CD4-positive, alpha-beta T cell (primary cell): ENCODE measurements around the gene FYN. TPM values are rescaled to one million over a fixed set of nuclear protein-coding genes. Genes with fewer than 3 reads are reported as not detected.
"Not testable (repeated sequence)": the region's sequence is repeated elsewhere in the genome, so short reads cannot be mapped to it uniquely, and the experiment has no call there.

Source experiments
- ATAC-seq: fragments of 200-7000 bp; cut with Tn5 transposase; one replicate; pipeline ENCODE4 v1.10.0; 2022; ENCODE audit warnings: mild to moderate bottlenecking; ENCODE audit not compliant: poor library complexity
- CTCF ChIA-PET: fragments of 350-600 bp; sonication (Branson Sonifier 250); formaldehyde crosslinking; loops from one replicate; lab custom pipeline; 2021; ENCODE audit warnings: antibody characterized with exemption, inconsistent platforms; lab: Charles Lee
- POLR2A ChIA-PET: fragments of 350-600 bp; sonication (Branson Sonifier 250); formaldehyde crosslinking; loops from one replicate; lab custom pipeline; 2021; ENCODE audit warnings: antibody characterized with exemption, inconsistent platforms; lab: Charles Lee
- DNase-seq, 14 experiments: peaks; one replicate each; pipeline ENCODE4 v3.0.0-alpha.2; 2013 to 2020; ENCODE audit warnings: mixed read lengths in 2 of 14
- H3K27ac ChIP-seq, 2 donors: one replicate each; pipeline versions ENCODE4 v1.5.1 to v1.7.0; 2013; ENCODE audit warnings: low read length in 2 of 2, low read depth in 1 of 2, mild to moderate bottlenecking in 1 of 2
- H3K27me3 ChIP-seq, 2 experiments: 1 replicate in 1 of 2; 2 replicates in 1 of 2; pipeline versions ENCODE4 v1.6.1 to v1.7.0; 2013; ENCODE audit warnings: low read length in 2 of 2, control low read depth in 1 of 2, mild to moderate bottlenecking in 1 of 2, moderate library complexity in 1 of 2; ENCODE audit not compliant: insufficient read depth in 2 of 2, control insufficient read depth in 1 of 2
- H3K36me3 ChIP-seq: one replicate; pipeline ENCODE4 v1.6.1; 2013; ENCODE audit warnings: low read length, control low read depth; ENCODE audit not compliant: insufficient read depth
- H3K4me1 ChIP-seq: one replicate; pipeline ENCODE4 v1.6.1; 2013; ENCODE audit warnings: low read length, control low read depth; ENCODE audit not compliant: insufficient read depth
- H3K4me3 ChIP-seq: one replicate; pipeline ENCODE4 v1.5.1; 2013; ENCODE audit warnings: mild to moderate bottlenecking, low read length, moderate library complexity
- H3K9me3 ChIP-seq, 2 experiments: 1 replicate in 1 of 2; 2 replicates in 1 of 2; pipeline versions ENCODE4 v1.6.1 to v1.7.0; 2013; ENCODE audit warnings: low read length in 2 of 2, mild to moderate bottlenecking in 2 of 2, control low read depth in 1 of 2, moderate library complexity in 1 of 2; ENCODE audit not compliant: control insufficient read depth in 1 of 2, insufficient read depth in 1 of 2
- H3K27ac Mint-ChIP-seq: one replicate; pipeline ENCODE4 v1.8.0; 2020; ENCODE audit warnings: mixed read lengths
- H3K27me3 Mint-ChIP-seq: one replicate; pipeline ENCODE4 v1.8.0; 2021; ENCODE audit warnings: mixed read lengths
- H3K36me3 Mint-ChIP-seq: one replicate; pipeline ENCODE4 v1.8.0; 2021; ENCODE audit warnings: low read depth, mixed read lengths
- H3K4me1 Mint-ChIP-seq: one replicate; pipeline ENCODE4 v1.8.0; 2021; ENCODE audit warnings: low read depth, mixed read lengths
- H3K4me3 Mint-ChIP-seq: one replicate; pipeline ENCODE4 v1.8.0; 2020; ENCODE audit warnings: mild to moderate bottlenecking, mixed read lengths
- H3K9me3 Mint-ChIP-seq: one replicate; pipeline ENCODE4 v1.8.0; 2020; ENCODE audit warnings: mixed read lengths
- CTCF ChIP-seq: fragments of 200-600 bp; IDR thresholded peaks from one replicate; pipeline ENCODE4 v1.8.0; 2022; ENCODE audit warnings: antibody characterized with exemption, mild to moderate bottlenecking
- intact Hi-C, 2 experiments: fragments of 100-400 bp; cut with DNase I in 1 of 2; cut with micrococcal nuclease in 1 of 2; formaldehyde crosslinking; loops; one replicate each; pipeline versions ENCODE4 v1.15.1 to v1.9.0; 2023 to 2025; cut with DNase I, micrococcal nuclease
- total RNA-seq, 174 experiments: library from RNA in 2 of 174; stranded (reverse) in 2 of 174; gene quantifications; one replicate each; pipeline ENCODE4 v1.2.3 and lab custom pipeline; 2021 to 2026

Gene FYN
- total RNA-seq, 2 experiments from 2014 or later: 419 TPM

- Histone ChIP-seq H3K27me3 (no peaks in the 10 kb centered on the region), H3K9me3 (no peaks in the 10 kb centered on the region), H3K36me3 (no peaks in the 10 kb centered on the region), H3K4me1 (no peaks in the 10 kb centered on the region), H3K4me3 (no peak overlapping the region), H3K27ac (no peak overlapping the region)
- H3K36me3 Mint-ChIP-seq: peaks cover 21% of the 10 kb centered on the region
- no peak for TF ChIP-seq CTCF
- intact Hi-C loops: loop anchor here (1.0 to 10.0 kb wide), 2 partner anchors 383 to 388 kb away; a partner anchor contains a TSS
- H3K27me3 Mint-ChIP-seq: no peaks in the 10 kb centered on the region
- H3K27ac Mint-ChIP-seq: no peak overlapping the region
- ChIA-PET CTCF (interaction anchor here (0.6 kb wide), 1 partner anchor 384 kb away, joined by 3 read pairs; a partner anchor contains a TSS), POLR2A (no interaction called here)
- H3K9me3 Mint-ChIP-seq: no peaks in the 10 kb centered on the region
- no peak for ATAC-seq
- H3K4me3 Mint-ChIP-seq: no peak overlapping the region
- no peaks in the 10 kb centered on the region for H3K4me1 Mint-ChIP-seq
- peak in 6 of 14 experiments; percentile 7 to 48 (median 24) for DNase-seq
These were observed 230.6 kb downstream of the FYN start for GRCh38 chr6:111642463-111643158.

DNA sequence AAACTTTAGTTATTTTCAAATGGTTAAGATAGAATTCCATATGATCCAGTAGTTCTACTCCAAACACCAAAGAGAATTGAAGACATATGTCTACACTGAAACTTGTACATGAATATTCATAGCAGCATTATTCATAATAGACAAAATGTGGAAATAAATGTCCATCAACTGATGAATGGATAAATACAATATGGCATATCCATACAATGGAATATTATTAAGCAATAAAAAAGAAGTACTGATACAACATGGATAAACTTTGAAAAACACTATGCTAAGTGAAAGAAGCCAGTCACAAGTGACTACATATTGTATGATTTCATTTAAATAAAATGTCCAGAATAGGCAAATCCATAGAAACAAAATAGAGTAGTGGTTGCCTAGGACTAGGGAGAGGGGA lies 234.0 kb downstream of the FYN start:
- H3K4me1 Mint-ChIP-seq: no peaks in the 10 kb centered on the region
- CTCF ChIA-PET: no interaction called here
- intact Hi-C loops: no loop called here

GRCh38 chr6:111634981-111635380 lies 238.3 kb downstream of the FYN start:
- H3K27me3 ChIP-seq, H3K9me3 ChIP-seq, H3K4me3 Mint-ChIP-seq, H3K9me3 Mint-ChIP-seq, POLR2A ChIA-PET, DNase-seq, H3K36me3 ChIP-seq, H3K4me1 ChIP-seq, CTCF ChIA-PET, H3K4me3 ChIP-seq, H3K27ac Mint-ChIP-seq, H3K36me3 Mint-ChIP-seq, H3K4me1 Mint-ChIP-seq, ATAC-seq, intact Hi-C loops, H3K27me3 Mint-ChIP-seq, H3K27ac ChIP-seq: not testable (repeated sequence)

More for the DNA sequence above, 234.0 kb downstream of the FYN start:
- Mint-ChIP-seq H3K27ac (no peak overlapping the region), H3K27me3 (no peaks in the 10 kb centered on the region), H3K36me3 (peaks cover 13% of the 10 kb centered on the region), H3K9me3 (no peaks in the 10 kb centered on the region), H3K4me3 (no peak overlapping the region)
- H3K4me1 ChIP-seq: no peaks in the 10 kb centered on the region
- DNase-seq: no peak
- H3K4me3 ChIP-seq: no peak overlapping the region
- POLR2A ChIA-PET: no interaction called here
- TF ChIP-seq CTCF: no peak
- H3K27me3 ChIP-seq: no peaks in the 10 kb centered on the region
- no peaks in the 10 kb centered on the region for H3K36me3 ChIP-seq
- H3K9me3 ChIP-seq: no peaks in the 10 kb centered on the region
- no peak overlapping the region for H3K27ac ChIP-seq
- no peak for ATAC-seq

DNA sequence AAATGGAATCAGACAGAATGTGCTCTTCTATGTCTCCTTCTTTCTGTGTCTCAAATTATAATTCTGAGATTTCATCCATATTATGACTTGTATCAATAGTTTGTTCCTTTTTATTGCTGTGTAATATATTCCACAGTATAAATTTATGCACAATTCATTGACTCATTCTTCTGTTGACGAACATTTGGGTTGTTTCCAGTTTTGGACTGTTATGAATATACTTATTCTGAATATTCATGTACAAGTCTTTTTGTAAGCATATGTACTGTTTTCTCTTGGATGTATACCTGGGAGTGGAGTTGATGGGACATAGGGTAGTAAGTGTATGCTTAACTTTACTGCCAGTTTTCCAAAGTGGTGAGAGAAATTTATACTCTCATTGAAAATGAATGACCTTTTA lies 239.4 kb downstream of the FYN start:
- H3K9me3 ChIP-seq: peaks cover 3 to 7% of the 10 kb centered on the region in 2 experiments
- no peaks in the 10 kb centered on the region for H3K27me3 ChIP-seq
- ATAC-seq (no peak), DNase-seq (no peak)
- no peak overlapping the region for H3K27ac ChIP-seq
- no peak overlapping the region for H3K27ac Mint-ChIP-seq
- H3K27me3 Mint-ChIP-seq: no peaks in the 10 kb centered on the region
- ChIA-PET POLR2A (no interaction called here), CTCF (no interaction called here)
- H3K4me3 ChIP-seq: no peak overlapping the region
- no peaks in the 10 kb centered on the region for H3K36me3 Mint-ChIP-seq
- H3K4me1 Mint-ChIP-seq: no peaks in the 10 kb centered on the region
- H3K4me1 ChIP-seq: no peaks in the 10 kb centered on the region
- intact Hi-C loops: no loop called here
- TF ChIP-seq CTCF: no peak
- peaks cover 1% of the 10 kb centered on the region for H3K9me3 Mint-ChIP-seq
- no peak overlapping the region for H3K4me3 Mint-ChIP-seq
- no peaks in the 10 kb centered on the region for H3K36me3 ChIP-seq
